Body of pancreas (tissue), 4 donors: ENCODE measurements around the gene CRTAC1.

ENCODE experiments used
- POLR2A ChIP-seq, 3 donors: fragments of 450-650 bp; IDR thresholded peaks; one replicate each; pipeline ENCODE4 v1.6.1; 2016; ENCODE audit warnings: antibody characterized with exemption in 3 of 3, mild to moderate bottlenecking in 2 of 3
- TF ChIP-seq, protein P1 (sequence below), 7 experiments: fragments of 450-650 bp in 4 of 7; fragments of 200-600 bp in 3 of 7; sonication (generic) in 3 of 7; IDR thresholded peaks; one replicate each; pipeline ENCODE4 v1.5.1; 2016 to 2019; ENCODE audit warnings: antibody characterized with exemption in 7 of 7

GRCh38 chr10:98000346-98000745 lies 30.1 kb downstream of the CRTAC1 start:
- TF ChIP-seq, protein P1, sequence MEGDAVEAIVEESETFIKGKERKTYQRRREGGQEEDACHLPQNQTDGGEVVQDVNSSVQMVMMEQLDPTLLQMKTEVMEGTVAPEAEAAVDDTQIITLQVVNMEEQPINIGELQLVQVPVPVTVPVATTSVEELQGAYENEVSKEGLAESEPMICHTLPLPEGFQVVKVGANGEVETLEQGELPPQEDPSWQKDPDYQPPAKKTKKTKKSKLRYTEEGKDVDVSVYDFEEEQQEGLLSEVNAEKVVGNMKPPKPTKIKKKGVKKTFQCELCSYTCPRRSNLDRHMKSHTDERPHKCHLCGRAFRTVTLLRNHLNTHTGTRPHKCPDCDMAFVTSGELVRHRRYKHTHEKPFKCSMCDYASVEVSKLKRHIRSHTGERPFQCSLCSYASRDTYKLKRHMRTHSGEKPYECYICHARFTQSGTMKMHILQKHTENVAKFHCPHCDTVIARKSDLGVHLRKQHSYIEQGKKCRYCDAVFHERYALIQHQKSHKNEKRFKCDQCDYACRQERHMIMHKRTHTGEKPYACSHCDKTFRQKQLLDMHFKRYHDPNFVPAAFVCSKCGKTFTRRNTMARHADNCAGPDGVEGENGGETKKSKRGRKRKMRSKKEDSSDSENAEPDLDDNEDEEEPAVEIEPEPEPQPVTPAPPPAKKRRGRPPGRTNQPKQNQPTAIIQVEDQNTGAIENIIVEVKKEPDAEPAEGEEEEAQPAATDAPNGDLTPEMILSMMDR (IDR thresholded peaks at IDR 0.05): no peak
- no peak for TF ChIP-seq POLR2A (IDR thresholded peaks at IDR 0.05)
